Measurements from ENCODE around the gene DNAJC7. TPM values are rescaled to one million over a fixed set of nuclear protein-coding genes. Genes with fewer than 3 reads are reported as not detected.

DNAJC7 gene
- total RNA-seq: 91.3 TPM

GRCh38 chr17:42016941-42017865 lies at the start of gene DNAJC7:
Gene DNAJC7, minus strand, starts transcription at chr17:42017439. Its CDS starts 23 bp downstream, at chr17:42017416.
- peak; percentile 87 to 91 for DNase-seq (ENCODE audit: low spot score in 2 of 2)
- FAIRE-seq: no peak

GRCh38 chr17:42065201-42065600 lies 48.0 kb upstream of the DNAJC7 start:
- FAIRE-seq: no peak

GRCh38 chr17:42062681-42063080 lies 45.4 kb upstream of the DNAJC7 start:
- FAIRE-seq (no peak), DNase-seq (ENCODE audit: low spot score in 2 of 2) (no peak)

More at GRCh38 chr17:42065201-42065600, 48.0 kb upstream of the DNAJC7 start:
- no peak for DNase-seq (ENCODE audit: low spot score in 2 of 2)

GRCh38 chr17:42061646-42062487 lies 44.6 kb upstream of the DNAJC7 start:
- no peak for FAIRE-seq
- no peak for DNase-seq (ENCODE audit: low spot score in 2 of 2)

- DNase-seq (ENCODE audit: low spot score in 2 of 2) (no peak), FAIRE-seq (no peak)
Measured at GRCh38 chr17:42060231-42060630, 43.0 kb upstream of the DNAJC7 start.

- no peak for FAIRE-seq
- no peak for DNase-seq (ENCODE audit: low spot score in 2 of 2)
Measured at GRCh38 chr17:42059815-42060214, 42.6 kb upstream of the DNAJC7 start.

GRCh38 chr17:42058063-42058462 lies 40.8 kb upstream of the DNAJC7 start:
- FAIRE-seq (no peak), DNase-seq (ENCODE audit: low spot score in 2 of 2) (no peak)

GRCh38 chr17:42056635-42057034 lies 39.4 kb upstream of the DNAJC7 start:
- no peak for FAIRE-seq
- no peak for DNase-seq (ENCODE audit: low spot score in 2 of 2)

- no peak for DNase-seq (ENCODE audit: low spot score in 2 of 2)
- no peak for FAIRE-seq
Measured at GRCh38 chr17:42055496-42055895, 38.3 kb upstream of the DNAJC7 start.

- FAIRE-seq (no peak), DNase-seq (ENCODE audit: low spot score in 2 of 2) (no peak)
Measured at GRCh38 chr17:42055027-42055426, 37.8 kb upstream of the DNAJC7 start.

GRCh38 chr17:42053731-42054500 lies 36.7 kb upstream of the DNAJC7 start:
- DNase-seq (ENCODE audit: low spot score in 2 of 2) (no peak), FAIRE-seq (no peak)

GRCh38 chr17:42052346-42052877 lies 35.2 kb upstream of the DNAJC7 start:
- no peak for DNase-seq (ENCODE audit: low spot score in 2 of 2)
- FAIRE-seq: no peak

- DNase-seq (ENCODE audit: low spot score in 2 of 2) (no peak), FAIRE-seq (no peak)
Measured at GRCh38 chr17:42051645-42052044, 34.4 kb upstream of the DNAJC7 start.

GRCh38 chr17:42051013-42051400 lies 33.8 kb upstream of the DNAJC7 start:
- DNase-seq (ENCODE audit: low spot score in 2 of 2) (no peak), FAIRE-seq (no peak)

GRCh38 chr17:42050393-42051012 lies 33.3 kb upstream of the DNAJC7 start, which contains the start of gene C17orf113:
Gene C17orf113, minus strand, starts transcription at chr17:42050601. Its CDS starts 7,225 bp downstream, at chr17:42043376.
- FAIRE-seq: no peak

GRCh38 chr17:42049834-42050392 lies 32.7 kb upstream of the DNAJC7 start:
- DNase-seq (ENCODE audit: low spot score in 2 of 2) (no peak), FAIRE-seq (no peak)

More at GRCh38 chr17:42050393-42051012, 33.3 kb upstream of the DNAJC7 start, which contains the start of gene C17orf113:
- peak; percentile 85 to 91 for DNase-seq (ENCODE audit: low spot score in 2 of 2)

GRCh38 chr17:42047343-42047742 lies 30.1 kb upstream of the DNAJC7 start:
- no peak for FAIRE-seq

GRCh38 chr17:42045719-42046118 lies 28.5 kb upstream of the DNAJC7 start:
- FAIRE-seq: no peak
- DNase-seq (ENCODE audit: low spot score in 2 of 2): no peak

More at GRCh38 chr17:42047343-42047742, 30.1 kb upstream of the DNAJC7 start:
- no peak for DNase-seq (ENCODE audit: low spot score in 2 of 2)
